HuH-7.5 (cell line): ENCODE measurements around the gene EFCAB3.
"Not testable (repeated sequence)": the region's sequence is repeated elsewhere in the genome, so short reads cannot be mapped to it uniquely, and the experiment has no call there.

ENCODE experiments used
- DNase-seq: peaks from one replicate; pipeline ENCODE4 v3.0.0; 2011; ENCODE audit warnings: low spot score

EFCAB3 gene

DNA sequence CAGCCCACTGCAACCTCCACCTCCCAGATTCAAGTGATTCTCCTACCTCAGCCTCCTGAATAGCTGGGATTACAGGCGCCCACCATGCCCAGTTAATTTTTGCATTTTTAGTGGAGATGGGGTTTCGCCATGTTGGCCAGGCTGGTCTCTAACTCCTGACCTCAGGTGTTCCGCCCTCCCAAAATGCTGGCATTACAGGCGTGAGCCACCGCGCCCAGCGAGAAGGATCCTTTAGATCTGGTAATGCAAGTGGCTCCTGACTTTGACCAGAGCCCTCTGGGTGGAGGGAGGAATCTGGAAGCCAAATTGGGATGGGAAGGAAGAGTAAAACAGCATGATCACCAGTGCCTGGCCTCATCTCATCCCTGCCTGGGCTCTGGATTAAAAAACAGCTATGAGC is 84.9 kb downstream of the EFCAB3 start:
- not testable (repeated sequence) for DNase-seq
